ENCODE data around the gene CHKB. TPM values are rescaled to one million over a fixed set of nuclear protein-coding genes. Genes with fewer than 3 reads are reported as not detected.
A peak's percentile ranks its signal among the peaks of the same experiment; 100 is the strongest.

Gene CHKB
- polyA plus RNA-seq, 1 donor (not counting 4 experiments of a cell fraction or from before 2014, with no cell fraction given), result 49.0 TPM

GRCh38 chr22:50621948-50622722 lies 39.5 kb upstream of the CHKB start:
- dilution Hi-C loops (cut with MboI; ENCODE audit: extremely low pct_ligation_motif_present, low sequenced_read_pairs), result no loop called here
- peaks cover 6% of the 10 kb centered on the region for H3K79me2 ChIP-seq (ENCODE audit: control insufficient read depth, insufficient read depth, low read length)
- H3K4me3 ChIP-seq (ENCODE audit: control insufficient read depth in 2 of 3, extremely low read depth in 1 of 3, insufficient read depth in 2 of 3, low read depth in 1 of 3, low read length in 3 of 3), result peak overlapping the region; percentile 22 to 68 (median 26)
- H3K4me1 ChIP-seq (ENCODE audit: control insufficient read depth, extremely low read depth, insufficient read depth, low read length), result peaks cover 33% of the 10 kb centered on the region
- H3K9me1 ChIP-seq (ENCODE audit: control insufficient read depth, extremely low read depth, insufficient read depth, low read length), result no peaks in the 10 kb centered on the region
- no peaks in the 10 kb centered on the region for H3K27me3 ChIP-seq (ENCODE audit: control insufficient read depth, extremely low read depth, insufficient read depth, low read length)
- peak overlapping the region; percentile 62 for H2AFZ ChIP-seq (ENCODE audit: control insufficient read depth, low read length)
- peak; percentile 67 for FAIRE-seq
- DNase-seq (ENCODE audit: low read depth, low spot score), result no peak
- H3K36me3 ChIP-seq (ENCODE audit: control insufficient read depth in 2 of 2, extremely low read depth in 1 of 2, insufficient read depth in 2 of 2, low read length in 2 of 2), result peaks cover 0 to 9% of the 10 kb centered on the region in 2 experiments
- no peaks in the 10 kb centered on the region for H4K20me1 ChIP-seq (ENCODE audit: control insufficient read depth, extremely low read depth, insufficient read depth, low read length)
- TF ChIP-seq EZH2 (IDR thresholded peaks at IDR 0.05; ENCODE audit: low read length), result no peak
- TF ChIP-seq CTCF (optimal IDR thresholded peaks at IDR 0.05 in 1 of 3, IDR thresholded peaks at IDR 0.05 in 1 of 3, conservative IDR thresholded peaks at IDR 0.05 in 1 of 3; ENCODE audit: extremely low read depth in 1 of 3, insufficient read depth in 2 of 3, low read length in 3 of 3), result peak; percentile 43 to 59 (median 49)
- H3K27ac ChIP-seq (ENCODE audit: control insufficient read depth, insufficient read depth, low read length), result peak overlapping the region; percentile 73
- no peaks in the 10 kb centered on the region for H3K9me3 ChIP-seq (ENCODE audit: control insufficient read depth, low read depth, low read length)
- H3K9ac ChIP-seq (ENCODE audit: control insufficient read depth, extremely low read depth, insufficient read depth, low read length), result peak overlapping the region; percentile 72
- peak overlapping the region; percentile 99 for H3K4me2 ChIP-seq (ENCODE audit: control insufficient read depth, extremely low read depth, insufficient read depth, low read depth, low read length)

GRCh38 chr22:50621356-50621880 lies 38.8 kb upstream of the CHKB start:
- Histone ChIP-seq H3K9me1 (ENCODE audit: control insufficient read depth, extremely low read depth, insufficient read depth, low read length) (no peaks in the 10 kb centered on the region), H3K36me3 (ENCODE audit: control insufficient read depth in 2 of 2, extremely low read depth in 1 of 2, insufficient read depth in 2 of 2, low read length in 2 of 2) (peaks cover 0 to 9% of the 10 kb centered on the region in 2 experiments), H2AFZ (ENCODE audit: control insufficient read depth, low read length) (peak overlapping the region; percentile 62), H3K9ac (ENCODE audit: control insufficient read depth, extremely low read depth, insufficient read depth, low read length) (peak overlapping the region; percentile 72), H3K9me3 (ENCODE audit: control insufficient read depth, low read depth, low read length) (no peaks in the 10 kb centered on the region), H3K4me3 (ENCODE audit: control insufficient read depth in 2 of 3, extremely low read depth in 1 of 3, insufficient read depth in 2 of 3, low read depth in 1 of 3, low read length in 3 of 3) (peak overlapping the region; percentile 22 to 68 (median 26)), H3K79me2 (ENCODE audit: control insufficient read depth, insufficient read depth, low read length) (peaks cover under 1% of the 10 kb centered on the region), H3K27me3 (ENCODE audit: control insufficient read depth, extremely low read depth, insufficient read depth, low read length) (no peaks in the 10 kb centered on the region), H3K4me2 (ENCODE audit: control insufficient read depth, extremely low read depth, insufficient read depth, low read depth, low read length) (peak overlapping the region; percentile 99), H3K27ac (ENCODE audit: control insufficient read depth, insufficient read depth, low read length) (peak overlapping the region; percentile 73), H4K20me1 (ENCODE audit: control insufficient read depth, extremely low read depth, insufficient read depth, low read length) (no peaks in the 10 kb centered on the region), H3K4me1 (ENCODE audit: control insufficient read depth, extremely low read depth, insufficient read depth, low read length) (peaks cover 29% of the 10 kb centered on the region)
- dilution Hi-C loops (cut with MboI; ENCODE audit: extremely low pct_ligation_motif_present, low sequenced_read_pairs), result no loop called here
- no peak for DNase-seq (ENCODE audit: low read depth, low spot score)
- FAIRE-seq, result peak; percentile 60
- TF ChIP-seq EZH2 (IDR thresholded peaks at IDR 0.05; ENCODE audit: low read length) (no peak), CTCF (optimal IDR thresholded peaks at IDR 0.05 in 1 of 3, IDR thresholded peaks at IDR 0.05 in 1 of 3, conservative IDR thresholded peaks at IDR 0.05 in 1 of 3; ENCODE audit: extremely low read depth in 1 of 3, insufficient read depth in 2 of 3, low read length in 3 of 3) (no peak)
